ENCODE measurements around the gene FMO1.
A peak's percentile ranks its signal among the peaks of the same experiment; 100 is the strongest.
"Not testable (repeated sequence)": the region's sequence is repeated elsewhere in the genome, so short reads cannot be mapped to it uniquely, and the experiment has no call there.

FMO1 gene

DNA sequence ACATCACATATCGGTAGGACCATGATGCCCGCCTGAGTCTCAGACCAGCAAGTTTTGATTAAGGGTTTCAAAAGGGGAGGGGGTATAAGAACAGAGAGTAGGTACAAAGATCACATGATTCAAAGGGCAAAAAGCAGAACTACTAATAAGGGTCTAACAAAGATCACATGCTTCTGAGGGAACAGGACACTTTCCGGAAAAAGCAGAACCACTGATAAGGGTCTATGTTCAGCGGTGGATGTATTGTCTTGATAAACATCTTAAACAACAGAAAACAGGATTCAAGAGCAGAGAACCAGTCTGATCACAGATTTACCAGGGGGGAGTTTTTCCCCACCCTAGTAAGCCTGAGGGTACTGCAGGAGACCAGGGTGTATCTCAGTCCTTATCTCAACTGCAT, 12.1 kb upstream of the FMO1 start:
- not testable (repeated sequence) for DNase-seq

DNA sequence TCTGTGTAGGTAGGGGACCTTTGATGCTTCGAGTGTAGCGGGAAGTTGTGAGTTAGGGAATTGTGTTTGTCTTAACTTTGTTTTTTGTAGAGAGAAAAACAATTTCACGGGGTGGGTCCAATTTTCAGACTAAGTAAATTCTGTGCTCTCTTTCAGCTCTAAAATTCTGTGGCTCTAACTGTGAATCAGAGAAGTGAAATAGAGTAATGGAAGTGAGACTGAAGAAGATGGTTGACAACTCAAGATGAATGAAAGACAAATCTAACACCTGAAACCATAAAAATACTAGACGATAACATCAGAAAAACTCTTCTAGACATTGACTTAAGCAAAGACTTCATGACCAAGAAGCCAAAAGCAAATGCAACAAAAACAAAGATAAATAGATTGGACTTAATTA, 4.4 kb upstream of the FMO1 start:
- no peak for DNase-seq

DNA sequence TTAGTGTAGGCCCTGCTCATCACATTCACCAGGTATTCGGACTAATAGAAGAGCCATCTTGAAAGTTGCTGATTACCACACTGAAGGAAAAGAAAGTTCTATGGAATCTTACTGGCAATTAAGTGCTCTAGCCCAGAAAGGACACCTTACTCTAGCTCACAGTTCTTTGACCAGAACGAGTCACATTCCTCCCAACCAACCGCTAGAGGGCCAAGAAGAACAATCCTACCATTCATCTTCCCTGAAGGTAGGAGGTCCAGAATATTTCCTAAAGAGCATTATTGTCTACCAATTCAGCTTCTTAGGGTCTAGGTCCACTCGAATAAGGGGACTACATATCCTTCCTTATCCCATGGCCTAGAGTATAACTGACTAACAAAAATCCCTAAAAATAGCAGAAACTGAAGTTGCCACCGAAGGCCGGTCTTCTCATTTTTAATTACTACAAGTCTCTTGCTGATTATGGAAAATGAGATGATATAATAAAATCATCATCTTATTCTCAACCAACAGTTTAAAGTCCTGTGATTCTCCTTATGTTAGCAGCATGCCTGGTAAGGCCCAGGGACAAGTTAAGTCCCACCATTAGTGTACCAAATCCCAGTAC, 2.7 kb upstream of the FMO1 start:
- DNase-seq, result peak; percentile 10

DNA sequence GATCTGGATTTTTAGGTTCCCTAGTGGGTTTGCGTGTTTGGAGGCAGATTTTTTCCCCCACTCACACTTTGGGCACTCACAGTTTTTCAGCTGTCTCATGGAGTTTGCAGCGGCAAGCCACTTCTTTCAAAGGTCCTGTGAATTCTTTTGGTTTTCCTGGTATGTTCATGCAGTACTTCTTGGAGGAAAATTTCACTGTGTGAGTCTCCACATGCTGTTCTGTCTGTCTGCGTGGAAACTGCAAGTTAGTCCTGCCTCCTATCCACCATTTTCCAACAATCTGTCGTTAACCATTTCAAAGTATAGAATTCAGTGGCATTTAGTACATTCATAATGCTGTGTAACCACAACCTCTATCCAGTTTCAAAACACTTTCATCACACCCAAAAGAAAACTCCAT, 793 bp upstream of the FMO1 start:
- no peak for DNase-seq

DNA sequence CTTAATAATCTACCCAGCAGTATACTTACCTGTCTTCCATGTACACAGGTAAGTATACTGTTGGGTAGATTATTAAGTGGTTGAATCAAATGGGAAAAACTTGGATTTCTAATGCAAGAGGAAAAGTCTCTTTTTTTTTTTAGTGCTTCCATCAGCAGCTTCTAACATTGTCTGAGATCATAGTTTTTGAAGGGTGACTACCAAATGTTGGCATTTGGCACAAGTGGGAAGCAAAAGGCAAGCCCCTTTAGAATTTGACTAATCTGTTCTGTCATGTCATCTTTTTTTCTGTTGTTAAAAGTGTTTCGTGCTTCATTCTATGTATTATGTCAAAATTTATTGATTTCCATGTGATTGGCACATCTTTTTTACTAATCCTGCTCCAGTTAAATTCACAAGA, 547 bp downstream of the FMO1 start:
- DNase-seq, result no peak

DNA sequence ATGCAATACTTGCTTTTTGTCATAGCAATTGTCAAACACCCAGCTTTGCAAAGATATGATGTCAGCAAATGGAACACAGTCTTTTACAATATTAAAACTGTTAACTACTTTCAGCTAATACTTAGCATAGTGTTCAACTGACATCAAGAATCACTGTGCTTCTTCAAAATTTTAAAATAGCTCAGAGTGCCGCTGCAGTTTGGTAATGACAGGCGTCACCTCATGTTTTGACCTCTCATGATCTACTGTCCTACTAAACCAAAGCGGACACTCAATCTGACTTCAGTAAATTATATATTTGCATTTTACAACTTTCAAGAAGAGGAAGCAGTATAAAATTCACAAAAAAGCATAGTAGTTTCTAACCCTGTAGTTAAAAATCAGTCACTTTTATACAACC, 2.0 kb downstream of the FMO1 start:
- DNase-seq, result no peak

DNA sequence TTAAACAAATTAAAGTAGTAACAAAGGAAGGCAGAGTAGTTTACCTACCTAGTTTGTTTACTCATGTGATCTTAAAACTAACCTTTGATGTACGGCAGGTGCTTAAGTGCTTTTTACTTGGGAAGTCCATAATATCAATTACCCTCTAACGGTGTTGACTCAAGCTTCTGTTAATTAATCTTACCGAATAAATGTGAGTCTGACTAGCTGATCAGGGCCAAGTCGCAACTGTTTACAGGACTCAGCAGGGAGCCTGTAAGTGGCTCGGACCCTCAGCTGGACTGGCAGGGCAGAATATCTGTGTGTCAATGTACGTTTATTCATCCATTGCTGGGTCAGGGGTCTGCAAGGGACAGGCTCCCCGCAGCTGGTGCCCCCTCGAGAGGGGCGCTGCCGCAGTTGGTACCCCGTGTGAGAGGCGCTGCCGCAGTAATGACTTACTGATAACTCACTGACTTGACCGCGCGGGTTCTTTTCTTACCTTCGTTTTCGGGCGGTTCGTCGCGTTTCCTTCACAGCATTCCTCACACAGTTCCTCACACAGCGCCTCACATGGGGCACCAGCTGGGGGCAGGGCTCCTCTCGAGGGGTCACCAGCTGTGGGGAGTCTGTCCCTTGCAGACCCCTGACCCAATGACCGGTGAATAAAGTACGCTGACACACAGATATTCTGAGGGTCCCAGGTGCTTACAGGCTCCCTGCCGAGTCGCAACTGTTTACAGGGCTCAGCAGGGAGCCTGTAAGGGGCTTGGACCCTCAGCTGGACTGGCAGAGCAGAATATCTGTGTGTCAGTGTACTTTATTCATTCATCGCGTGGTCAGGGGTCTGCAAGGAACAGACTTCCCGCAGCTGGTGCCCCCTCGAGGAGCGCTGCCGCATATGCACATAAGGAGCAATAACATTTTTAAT, 3.0 kb downstream of the FMO1 start:
- peak; percentile 65 for DNase-seq

DNA sequence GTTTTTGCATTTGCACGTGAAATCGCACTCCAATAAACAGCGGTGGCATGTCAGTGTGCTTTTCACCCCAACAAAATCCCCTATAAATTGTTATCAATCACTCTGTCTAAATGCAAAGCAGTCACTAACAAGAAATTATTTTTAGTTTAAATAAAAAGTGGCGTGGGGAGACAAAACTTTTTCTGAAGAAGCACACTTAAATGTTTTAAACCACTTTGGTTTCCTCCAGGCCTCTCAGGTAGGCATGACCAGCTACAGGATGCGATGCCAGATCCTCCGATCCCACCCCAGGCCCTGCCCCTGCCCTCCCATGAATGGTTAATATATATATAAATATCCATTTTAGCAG, 3.6 kb downstream of the FMO1 start:
- DNase-seq, result no peak

DNA sequence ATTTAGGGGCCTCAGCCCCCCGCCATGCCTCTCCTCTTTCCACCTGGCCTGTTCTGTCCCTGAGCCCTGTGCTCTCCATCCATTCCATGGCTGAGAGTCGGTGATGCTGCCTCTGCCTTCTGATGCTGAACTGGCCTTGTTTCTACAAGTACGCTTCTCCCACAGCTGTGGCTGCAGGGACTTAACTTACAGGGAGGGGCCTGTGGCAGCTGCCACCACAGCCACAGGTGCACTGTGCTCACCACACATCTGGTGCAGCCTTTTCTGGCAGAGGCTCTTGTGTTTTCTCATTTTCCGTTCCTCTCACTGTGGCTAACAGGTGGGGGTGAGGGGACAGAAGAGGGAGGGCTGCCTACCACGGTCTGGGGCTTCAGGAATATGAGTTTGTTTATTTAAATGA, 4.2 kb downstream of the FMO1 start:
- DNase-seq, result no peak

DNA sequence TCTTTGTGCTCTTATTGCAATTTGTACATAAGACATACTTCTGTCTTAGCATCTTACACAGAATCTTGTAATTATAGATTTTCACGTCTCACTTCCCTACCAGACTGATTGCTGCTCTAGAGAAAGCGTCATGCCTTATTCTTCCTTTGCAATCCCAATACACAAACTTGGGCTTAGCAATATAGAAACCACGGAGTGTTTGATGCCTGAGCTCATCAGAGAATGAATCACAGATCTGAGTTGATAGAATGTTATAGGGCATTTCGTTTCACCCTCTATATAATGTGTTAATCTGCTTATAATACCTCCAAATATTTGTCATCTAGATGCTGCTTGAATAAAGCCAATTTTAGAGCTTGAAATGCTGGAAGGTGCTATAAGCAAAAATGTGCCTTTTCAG, 6.6 kb downstream of the FMO1 start:
- no peak for DNase-seq

DNA sequence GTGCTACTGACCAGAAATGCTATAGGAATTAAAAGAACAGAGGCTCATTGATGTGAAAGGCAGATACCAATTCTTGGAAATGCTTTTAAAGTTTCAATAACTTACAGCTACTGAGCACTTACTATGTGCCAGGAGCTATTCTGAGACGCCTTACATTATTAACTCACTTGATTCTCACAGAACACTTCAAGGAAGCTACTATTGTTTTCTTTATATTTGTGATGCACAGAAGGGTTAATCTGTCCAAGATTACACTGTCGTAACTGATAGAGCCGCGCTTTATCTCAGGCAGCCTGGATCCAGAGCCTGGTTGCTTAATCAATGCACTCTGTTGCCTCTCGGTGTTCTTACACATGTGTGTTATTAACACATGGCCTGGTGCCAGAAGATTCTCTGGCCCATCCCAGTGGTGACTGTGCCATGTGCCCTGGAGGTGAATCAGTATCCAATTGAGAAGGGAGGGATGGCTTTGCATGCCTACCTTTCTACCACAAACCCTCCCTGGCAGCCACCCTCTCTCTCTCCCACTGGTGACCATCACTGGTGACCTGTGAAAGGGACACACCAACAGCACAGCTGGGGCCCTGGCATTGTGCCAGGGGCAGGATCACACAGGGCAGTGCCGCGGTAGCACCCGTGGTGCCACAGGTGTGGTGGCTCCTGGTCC, 8.8 kb downstream of the FMO1 start:
- DNase-seq, result peak; percentile 10

DNA sequence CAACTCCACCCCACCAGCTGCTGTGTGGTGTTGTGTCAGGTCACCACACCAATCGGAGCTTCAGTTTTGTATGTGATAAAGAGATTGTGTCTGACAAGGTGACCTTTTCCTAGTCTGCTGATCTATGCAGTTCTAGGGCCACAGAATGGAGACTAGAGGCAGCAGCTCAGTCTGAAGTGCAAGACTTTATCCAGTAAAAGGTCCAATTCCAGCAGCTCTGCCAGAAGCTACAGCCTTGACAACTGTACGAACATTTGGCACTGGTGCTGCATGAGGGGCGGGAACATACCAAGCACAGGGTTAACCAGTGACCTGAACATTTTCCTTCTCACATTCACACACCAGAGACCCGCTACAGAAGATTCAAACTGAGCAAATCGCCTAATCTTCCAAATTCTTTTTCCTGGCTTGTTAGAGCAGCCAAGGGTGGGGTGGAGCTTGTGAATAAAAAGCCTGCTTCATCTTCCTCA, 9.3 kb downstream of the FMO1 start:
- no peak for DNase-seq

DNA sequence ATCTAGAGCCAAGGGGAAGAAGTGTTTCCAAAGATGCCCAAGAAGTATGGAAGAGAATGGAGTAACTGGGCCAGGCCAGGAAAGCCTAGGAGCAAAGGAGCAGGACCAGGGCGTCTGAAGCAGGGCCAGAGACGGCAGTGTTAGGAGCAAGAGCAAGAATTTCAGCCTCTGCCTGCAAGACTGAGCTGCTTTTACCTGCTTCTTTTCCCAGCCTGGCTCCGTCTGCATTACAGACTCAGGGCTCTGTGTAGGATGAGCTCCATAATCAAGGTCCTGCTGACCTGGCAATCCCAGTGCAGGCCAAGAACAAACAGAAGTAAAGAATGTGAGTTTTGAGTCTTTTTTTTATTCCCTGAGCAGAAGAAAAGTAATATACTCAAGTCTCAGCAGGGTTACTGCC, 10.1 kb downstream of the FMO1 start:
- DNase-seq, result no peak

DNA sequence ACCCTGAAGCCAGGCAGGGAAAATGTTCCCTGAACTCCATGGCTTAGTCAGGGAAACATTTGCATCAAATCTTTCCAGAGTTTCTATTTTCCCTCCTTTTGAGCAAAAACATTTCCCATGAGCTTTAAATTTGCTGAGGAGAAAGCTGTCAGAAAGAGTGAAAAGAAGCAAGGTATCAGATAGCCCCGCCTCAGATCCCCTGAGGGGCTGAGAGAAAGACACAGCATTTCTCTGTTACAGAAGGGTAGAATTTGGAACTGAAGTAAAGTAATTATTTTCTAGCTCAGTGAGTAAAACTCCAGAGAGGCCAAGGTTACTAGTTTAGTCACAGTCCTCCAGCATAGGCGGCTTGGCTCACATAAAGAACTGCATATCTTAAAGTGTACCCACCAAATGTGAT, 10.6 kb downstream of the FMO1 start:
- DNase-seq, result no peak

DNA sequence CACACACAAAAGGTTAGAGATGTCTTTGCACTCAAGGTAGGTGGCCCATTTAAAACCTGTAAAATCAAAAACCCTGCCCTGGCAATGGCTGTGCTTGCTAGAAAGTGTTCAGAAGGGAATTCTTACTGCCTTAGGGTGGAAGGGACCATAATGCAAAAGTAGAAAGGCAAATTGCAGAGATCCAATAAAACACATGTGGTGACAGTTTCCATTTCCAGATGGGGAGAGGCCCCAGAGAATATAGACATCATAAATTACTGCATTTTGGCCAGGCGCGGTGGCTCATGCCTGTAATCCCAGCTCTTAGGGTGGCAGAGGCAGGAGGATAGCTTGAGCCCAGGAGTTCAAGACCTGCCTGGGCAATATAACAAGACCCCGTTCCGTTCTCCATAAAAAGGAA, 13.0 kb downstream of the FMO1 start:
- DNase-seq, result no peak

DNA sequence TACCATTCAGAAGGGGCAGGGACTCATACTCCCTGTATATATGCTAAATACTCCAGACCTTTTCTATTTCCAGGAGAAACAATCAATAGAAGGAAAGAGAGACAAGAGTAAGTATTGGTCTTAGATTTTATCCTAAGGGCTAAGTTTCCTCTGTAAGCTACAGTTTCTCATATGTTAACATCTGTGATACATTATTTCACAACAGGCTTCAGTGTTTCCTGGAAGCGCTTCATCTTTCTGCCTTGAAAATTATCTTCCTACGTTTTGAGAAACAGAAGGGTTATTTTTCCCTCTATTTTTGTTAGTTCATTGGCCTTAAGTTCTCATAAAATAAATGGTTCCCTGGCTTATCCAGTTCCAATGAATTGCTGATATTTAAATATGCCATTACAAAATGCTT, 15.6 kb downstream of the FMO1 start:
- no peak for DNase-seq

DNA sequence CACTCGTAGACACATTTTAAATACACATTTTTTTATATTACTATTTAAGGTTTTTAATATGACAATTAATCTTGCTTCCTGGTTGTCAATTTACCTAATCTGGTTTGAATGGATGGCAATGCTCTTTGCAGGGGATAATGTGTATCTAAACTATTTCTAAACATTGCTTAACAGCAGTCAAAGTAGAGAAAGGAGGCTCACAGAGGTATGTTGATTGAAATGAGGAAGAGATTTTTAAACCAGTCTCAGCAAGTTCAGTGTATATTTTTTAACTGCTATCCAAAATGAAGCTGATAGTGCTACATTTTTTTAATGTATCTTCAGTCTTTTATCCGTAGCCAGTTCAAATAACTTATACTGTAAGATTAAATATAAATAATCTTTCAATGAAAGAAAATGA, 17.4 kb downstream of the FMO1 start:
- DNase-seq, result no peak

DNA sequence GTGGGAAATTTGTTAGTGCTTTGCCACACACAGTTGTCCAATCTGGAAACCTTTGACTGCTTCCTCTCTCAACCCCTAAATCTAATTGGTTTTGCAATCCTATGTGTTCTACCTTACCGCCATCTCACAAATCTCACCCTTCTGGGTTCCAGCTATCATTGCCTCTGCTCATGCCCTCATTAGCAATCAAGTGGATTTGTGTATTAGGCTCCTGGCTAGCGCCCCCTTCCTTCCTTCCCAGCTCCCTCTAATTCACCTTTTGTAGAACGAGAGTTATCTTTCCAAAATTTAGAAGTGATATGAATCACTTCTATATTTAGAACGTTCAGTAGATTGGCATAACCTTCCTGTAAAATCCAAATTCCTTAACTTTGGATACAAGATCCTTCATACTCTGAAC, 18.6 kb downstream of the FMO1 start:
- no peak for DNase-seq

DNA sequence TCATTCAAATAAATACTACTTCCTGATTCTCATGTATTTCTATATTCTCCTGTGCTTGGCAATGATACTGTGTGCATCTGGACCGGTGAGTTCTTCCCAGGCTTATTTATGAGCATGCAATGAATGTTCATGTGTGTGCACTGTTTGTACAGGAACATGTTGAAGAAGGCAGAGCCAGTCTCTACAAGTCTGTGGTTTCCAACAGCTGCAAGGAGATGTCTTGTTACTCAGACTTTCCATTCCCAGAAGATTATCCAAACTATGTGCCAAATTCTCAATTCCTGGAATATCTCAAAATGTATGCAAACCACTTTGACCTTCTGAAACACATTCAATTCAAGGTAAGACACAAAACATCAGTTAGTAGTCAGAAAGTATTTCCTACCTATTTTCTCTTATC, 19.1 kb downstream of the FMO1 start:
- DNase-seq, result no peak

DNA sequence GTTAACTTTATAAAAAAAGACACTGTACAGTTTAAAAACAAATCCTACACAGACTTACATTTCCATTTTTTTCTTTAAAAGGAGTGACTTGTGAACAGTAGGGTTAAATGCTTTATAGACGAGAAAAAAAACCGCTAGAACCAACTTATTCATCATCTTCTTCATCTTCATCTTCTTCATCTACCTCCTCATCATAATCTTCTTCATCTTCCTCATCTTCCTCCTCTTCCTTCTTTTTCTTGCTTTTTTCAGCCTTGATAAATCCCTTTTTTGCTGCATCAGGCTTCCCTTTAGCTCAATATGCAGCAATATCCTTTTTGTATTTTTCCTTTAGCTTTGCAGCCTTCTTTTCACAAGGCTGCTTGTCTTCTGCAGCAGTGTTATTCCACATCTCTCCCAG, 22.5 kb downstream of the FMO1 start:
- DNase-seq, result no peak

DNA sequence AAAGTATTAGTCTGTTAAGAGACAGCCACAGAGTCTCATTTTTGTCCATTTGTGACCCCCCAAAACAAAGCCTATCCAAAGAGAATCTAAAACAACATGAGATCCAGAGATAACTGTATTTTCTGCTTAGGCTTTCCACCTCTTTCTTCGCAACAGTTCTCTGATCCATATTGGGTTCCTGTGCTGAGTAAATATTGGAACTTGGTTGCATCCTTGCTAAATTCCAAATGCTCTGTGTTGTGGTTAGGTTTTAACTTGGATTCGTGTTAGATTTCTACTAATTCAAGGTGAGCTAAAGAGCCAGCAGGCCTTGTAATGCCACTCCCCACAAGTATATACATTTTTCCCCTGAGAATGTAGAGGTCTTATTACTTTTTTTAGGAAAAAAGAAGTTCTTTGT, 29.2 kb downstream of the FMO1 start:
- DNase-seq, result no peak

DNA sequence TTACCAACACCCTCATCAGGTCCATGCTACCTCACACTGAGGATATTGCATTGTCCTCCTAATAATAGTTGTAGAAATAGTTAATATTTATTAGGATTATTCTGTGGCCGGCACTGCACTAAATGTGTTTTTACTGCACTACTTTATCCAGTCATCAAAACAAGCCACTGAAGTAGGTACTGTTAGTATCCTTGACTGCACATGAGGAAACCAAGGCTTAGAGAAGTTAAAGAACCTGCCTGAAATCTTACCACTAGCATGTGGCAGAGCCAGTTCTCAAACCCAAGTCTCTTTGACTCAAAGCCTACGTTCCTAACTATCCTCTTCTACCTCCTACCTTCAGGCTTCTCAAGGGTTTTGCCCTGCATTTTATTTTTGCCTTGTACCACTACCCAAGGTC, 30.9 kb downstream of the FMO1 start:
- no peak for DNase-seq

DNA sequence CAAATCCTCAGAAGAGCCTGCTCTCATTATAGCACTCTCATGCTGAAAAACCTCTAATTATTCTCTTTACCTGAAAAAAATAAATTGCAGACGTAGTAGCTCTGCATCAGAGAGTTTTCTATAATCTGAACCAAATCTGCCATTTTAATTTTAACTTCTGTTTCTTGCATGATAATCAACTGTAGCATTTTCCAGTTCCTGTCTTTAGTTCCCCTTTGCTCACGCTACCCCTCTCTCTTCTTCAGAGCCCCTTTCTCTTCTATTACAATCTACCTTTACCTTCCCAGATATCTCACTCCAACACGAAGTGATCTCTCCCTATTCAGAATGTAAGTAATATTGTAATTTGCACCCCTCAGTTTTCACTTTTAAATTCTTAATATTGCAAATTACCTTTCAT, 31.4 kb downstream of the FMO1 start:
- no peak for DNase-seq

DNA sequence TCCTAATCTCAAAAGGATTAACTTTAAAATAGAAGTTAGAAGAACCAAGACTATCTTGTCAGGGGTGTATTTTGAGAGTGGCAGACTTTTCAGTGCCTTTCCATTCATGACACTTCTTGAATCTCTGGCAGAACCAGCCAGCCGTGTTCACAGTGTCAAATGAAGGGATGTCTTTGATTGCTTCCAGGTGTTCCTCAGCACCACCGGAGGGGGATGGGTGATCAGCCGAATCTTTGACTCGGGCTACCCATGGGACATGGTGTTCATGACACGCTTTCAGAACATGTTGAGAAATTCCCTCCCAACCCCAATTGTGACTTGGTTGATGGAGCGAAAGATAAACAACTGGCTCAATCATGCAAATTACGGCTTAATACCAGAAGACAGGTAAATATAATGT, 32.3 kb downstream of the FMO1 start:
- no peak for DNase-seq

Measured in NCI-H146 (cell line).